ENCODE data around the gene SVBP. TPM values are rescaled to one million over a fixed set of nuclear protein-coding genes. Genes with fewer than 3 reads are reported as not detected.

The SVBP gene, protein sequence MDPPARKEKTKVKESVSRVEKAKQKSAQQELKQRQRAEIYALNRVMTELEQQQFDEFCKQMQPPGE
- 21.9 and 23.2 TPM in 2 replicates for total RNA-seq
- total RNA-seq (2013): 38.7 TPM
- polyA plus RNA-seq: 12.4 and 12.6 TPM in 2 replicates
- 5.9 and 7.3 TPM in 2 replicates for polyA minus RNA-seq

- peak within 1 kb of the TSS; percentile 89 for H3K4me2 ChIP-seq (replicated peaks; ENCODE audit: low read depth, low read length, poor library complexity, severe bottlenecking)
- TF ChIP-seq CTCF (IDR thresholded peaks at IDR 0.05) (no peak), EZH2 (IDR thresholded peaks at IDR 0.05; ENCODE audit: borderline replicate concordance, insufficient read depth, low read depth, low read length, poor library complexity, severe bottlenecking) (no peak)
- peak; percentile 86 for ATAC-seq (ENCODE audit: low read depth)
- H4K20me1 ChIP-seq (ENCODE audit: control insufficient read depth, insufficient read depth, low read length, poor library complexity, severe bottlenecking): no peaks in the 10 kb centered on the region
- POLR2A ChIA-PET: interaction anchor here (0.6 to 2.4 kb wide), 6 partner anchors 9 to 404 kb away, joined by 3 to 16 read pairs (median 4); partner anchors contain the start of genes YBX1 and ZNF691
- Mint-ChIP-seq H3K4me1 (peaks cover 20% of the 10 kb centered on the region), H3K27ac (peak within 1 kb of the TSS; percentile 92), H3K27me3 (no peaks in the 10 kb centered on the region), H3K9me3 (ENCODE audit: insufficient read depth) (no peaks in the 10 kb centered on the region), H3K4me3 (peak within 1 kb of the TSS; percentile 89)
- CTCF ChIA-PET: interaction anchor here (0.6 to 1.7 kb wide), 6 partner anchors 10 to 257 kb away, joined by 3 to 8 read pairs (median 4); partner anchors contain the start of gene ZNF691
- peak within 1 kb of the TSS; percentile 92 for H2AFZ ChIP-seq (ENCODE audit: insufficient read depth, low read depth, low read length, poor library complexity, severe bottlenecking)
- WGBS (ENCODE audit: insufficient coverage): under 1% methylated on average over 52 of the region's 66 CpGs
- H3K36me3 ChIP-seq (replicated peaks in 1 of 2; ENCODE audit: control extremely low read depth in 1 of 2, control insufficient read depth in 1 of 2, extremely low read depth in 1 of 2, insufficient read depth in 2 of 2, low read length in 1 of 2): peaks cover 0 to 3% of the 10 kb centered on the region in 2 experiments
- H3K79me2 ChIP-seq (ENCODE audit: control insufficient read depth, insufficient read depth, low read length): peaks cover 19% of the 10 kb centered on the region
- H3K4me3 ChIP-seq (ENCODE audit: control extremely low read depth in 1 of 5, extremely low read depth in 1 of 5, insufficient read depth in 1 of 5, low read depth in 2 of 5, low read length in 4 of 5): peak within 1 kb of the TSS; percentile 57 to 82 (median 77)
- no peaks in the 10 kb centered on the region for H3K27me3 ChIP-seq (replicated peaks in 1 of 4; ENCODE audit: control extremely low read depth in 1 of 4, control insufficient read depth in 3 of 4, insufficient read depth in 4 of 4, low read length in 3 of 4)
- H3K27ac ChIP-seq (ENCODE audit: low read length in 2 of 2): peak within 1 kb of the TSS; percentile 75 to 82
- H3K9me3 ChIP-seq (ENCODE audit: control extremely low read depth in 1 of 3, control insufficient read depth in 2 of 3, insufficient read depth in 1 of 3, low read length in 2 of 3): no peaks in the 10 kb centered on the region
- intact Hi-C loops (cut with micrococcal nuclease): loop anchor here (1.0 to 2.0 kb wide), 8 partner anchors 29 to 361 kb away; partner anchors contain the start of genes C1orf50, CFAP57, EBNA1BP2 and P3H1
- peak within 1 kb of the TSS; percentile 81 for H3K9ac ChIP-seq (ENCODE audit: low read length)
- peak; percentile 97 for DNase-seq
- H3K4me1 ChIP-seq (ENCODE audit: control insufficient read depth in 2 of 2, insufficient read depth in 2 of 2, low read length in 2 of 2): peaks cover 13% of the 10 kb centered on the region in 2 donors
Measured at GRCh38 chr1:42816585-42817439, at the start of gene SVBP, which contains the start of gene ERMAP. TSS of gene SVBP (minus strand) at chr1:42817397. CDS start at chr1:42816544, 853 bp downstream. TSS of gene ERMAP (plus strand) at chr1:42817122. CDS start at chr1:42830449, 13,327 bp downstream.
